ENCODE measurements around the gene PCNT.

- TF ChIP-seq CTCF (IDR thresholded peaks at IDR 0.05), result no peak
- TF ChIP-seq POLR2A (IDR thresholded peaks at IDR 0.05), result no peak
Measured at GRCh38 chr21:46394595-46395104, 70.7 kb downstream of the PCNT start.

Data from lower leg skin (tissue), 3 donors.